NCI-H1694 treated with DMSO at 0.1 percent for 48 hours (cell line): Measurements from ENCODE around the gene GTPBP10.
A peak's percentile ranks its signal among the peaks of the same experiment; 100 is the strongest.
"Not testable (repeated sequence)": the region's sequence is repeated elsewhere in the genome, so short reads cannot be mapped to it uniquely, and the experiment has no call there.

Experiments
- DNase-seq: peaks from one replicate; lab custom pipeline; 2025; lab: John Stamatoyannopoulos, UW

GTPBP10 gene, protein sequence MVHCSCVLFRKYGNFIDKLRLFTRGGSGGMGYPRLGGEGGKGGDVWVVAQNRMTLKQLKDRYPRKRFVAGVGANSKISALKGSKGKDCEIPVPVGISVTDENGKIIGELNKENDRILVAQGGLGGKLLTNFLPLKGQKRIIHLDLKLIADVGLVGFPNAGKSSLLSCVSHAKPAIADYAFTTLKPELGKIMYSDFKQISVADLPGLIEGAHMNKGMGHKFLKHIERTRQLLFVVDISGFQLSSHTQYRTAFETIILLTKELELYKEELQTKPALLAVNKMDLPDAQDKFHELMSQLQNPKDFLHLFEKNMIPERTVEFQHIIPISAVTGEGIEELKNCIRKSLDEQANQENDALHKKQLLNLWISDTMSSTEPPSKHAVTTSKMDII

DNA sequence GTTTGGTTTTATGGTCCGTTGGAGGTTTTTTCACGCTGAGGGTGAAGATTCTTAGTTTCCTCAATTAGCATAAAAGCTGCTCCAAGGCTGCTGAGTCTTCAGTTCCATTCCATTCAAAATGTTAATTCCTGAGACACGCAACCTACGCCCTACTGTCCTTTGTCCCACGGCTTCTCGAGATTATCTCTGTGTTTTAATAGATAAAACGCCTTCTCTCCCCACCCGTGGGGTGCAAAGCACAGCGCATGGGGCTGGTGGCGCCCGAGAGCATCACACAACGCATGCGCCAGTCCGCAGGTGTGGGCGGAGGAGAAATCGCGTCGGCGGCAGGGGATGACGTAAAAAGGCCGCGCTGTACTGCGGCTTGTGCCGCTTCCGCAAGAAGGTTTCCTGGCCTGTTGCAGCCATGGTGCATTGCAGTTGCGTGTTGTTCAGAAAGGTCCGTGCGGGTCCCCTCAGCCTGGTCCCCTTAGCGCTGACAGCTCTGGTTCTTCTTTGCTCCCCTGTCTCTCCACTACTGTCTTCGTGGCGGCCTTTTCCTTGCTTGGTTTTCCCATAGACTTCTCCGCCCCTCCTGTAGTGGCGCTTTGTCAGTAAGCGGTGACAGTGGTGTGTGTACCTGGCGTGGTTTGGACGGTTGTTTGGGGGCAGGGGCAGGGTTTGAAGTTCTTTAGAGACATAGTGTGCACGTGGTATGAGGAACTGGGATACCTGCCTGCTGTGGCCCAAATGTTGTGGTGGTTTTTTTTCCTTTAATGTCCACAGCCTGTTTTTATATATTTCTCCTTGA, at the start of gene GTPBP10:
GTPBP10 (plus strand) TSS at position 381 of the 790 bp plus-strand sequence; CDS start at position 407, 26 bp downstream.
- DNase-seq: peak; percentile 92

- peak; percentile 49 for DNase-seq
Observed at GRCh38 chr7:90298145-90299038, 48.1 kb upstream of the GTPBP10 start.

DNA sequence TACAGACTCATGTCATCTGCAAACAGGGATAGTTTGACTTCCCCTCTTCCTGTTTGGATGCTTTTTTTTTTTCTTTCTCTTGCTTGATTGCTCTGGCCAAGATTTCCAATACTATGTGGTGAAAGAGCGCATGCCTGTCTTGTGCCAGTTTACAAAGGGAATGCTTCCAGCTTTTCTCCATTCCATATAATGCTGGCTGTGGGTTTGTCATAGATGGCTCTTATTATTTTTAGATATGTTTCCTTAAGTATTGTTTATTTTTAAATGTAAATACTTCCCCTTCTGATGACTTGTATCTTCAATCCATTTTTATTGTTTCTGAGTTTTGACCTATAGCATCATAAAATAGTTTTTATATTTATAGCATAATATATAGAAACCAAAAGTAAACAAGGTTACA, 43.3 kb upstream of the GTPBP10 start:
- DNase-seq: no peak

DNA sequence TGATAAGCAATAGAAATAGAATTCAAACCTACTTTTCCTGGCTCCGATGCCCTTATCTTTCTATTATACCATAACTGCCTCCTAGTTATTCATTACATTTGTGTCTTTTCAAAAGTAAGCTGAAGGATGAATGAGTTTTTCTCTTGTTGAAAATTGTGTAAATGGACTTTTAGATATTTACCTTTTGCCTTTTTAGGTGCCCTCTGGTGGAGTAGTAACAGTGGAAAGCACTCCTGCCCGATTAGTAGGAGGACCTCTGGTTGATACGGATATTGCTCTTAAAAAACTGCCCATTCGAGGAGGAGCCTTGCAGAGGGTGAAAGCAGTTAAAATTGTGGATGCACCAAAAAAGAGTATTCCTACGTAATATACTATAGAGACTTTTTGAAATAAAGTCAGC, 36.6 kb upstream of the GTPBP10 start:
- DNase-seq: no peak

DNA sequence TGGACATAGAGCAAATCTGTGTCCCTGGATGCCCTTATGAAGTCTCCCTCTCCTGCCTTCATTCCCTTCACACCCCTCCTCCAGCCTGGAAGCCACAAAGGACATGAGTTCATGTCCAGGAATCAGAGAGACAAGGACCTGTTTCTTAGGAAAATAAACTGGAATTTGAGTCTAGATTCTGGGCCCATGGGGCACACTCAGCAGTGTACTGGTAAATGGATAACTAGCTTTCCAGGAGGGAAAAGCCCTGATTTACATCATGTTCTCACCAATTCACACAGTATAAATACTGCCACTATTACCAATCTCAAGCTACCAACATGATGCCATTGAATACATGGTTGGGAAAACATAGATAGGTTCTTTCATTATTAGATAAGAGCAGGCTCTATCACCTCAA, 35.3 kb upstream of the GTPBP10 start:
- DNase-seq: no peak

GRCh38 chr7:90312745-90313144, 33.8 kb upstream of the GTPBP10 start:
- DNase-seq: peak; percentile 11

GRCh38 chr7:90313907-90314306, 32.6 kb upstream of the GTPBP10 start:
- DNase-seq: no peak

DNA sequence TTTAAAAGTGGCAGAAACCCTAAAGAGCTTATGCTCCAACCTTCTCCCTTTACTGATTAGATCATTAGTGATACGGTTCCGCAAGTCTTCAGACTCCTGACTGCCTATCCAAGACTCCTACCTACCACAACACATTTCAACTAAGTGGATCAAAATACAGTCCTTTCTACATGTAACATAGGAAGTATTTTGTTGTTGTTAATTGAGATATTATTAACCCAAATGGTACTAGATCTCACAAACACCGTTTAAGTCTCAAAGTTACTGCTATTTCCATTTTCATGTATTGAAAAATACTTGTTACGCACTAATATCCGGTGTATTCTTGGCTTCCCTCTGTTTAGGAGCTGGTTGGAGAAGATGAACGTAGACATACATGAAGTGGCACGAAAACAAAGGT, 26.5 kb upstream of the GTPBP10 start:
- DNase-seq: no peak

- DNase-seq: no peak
Observed at GRCh38 chr7:90320418-90320800, 26.1 kb upstream of the GTPBP10 start.

DNA sequence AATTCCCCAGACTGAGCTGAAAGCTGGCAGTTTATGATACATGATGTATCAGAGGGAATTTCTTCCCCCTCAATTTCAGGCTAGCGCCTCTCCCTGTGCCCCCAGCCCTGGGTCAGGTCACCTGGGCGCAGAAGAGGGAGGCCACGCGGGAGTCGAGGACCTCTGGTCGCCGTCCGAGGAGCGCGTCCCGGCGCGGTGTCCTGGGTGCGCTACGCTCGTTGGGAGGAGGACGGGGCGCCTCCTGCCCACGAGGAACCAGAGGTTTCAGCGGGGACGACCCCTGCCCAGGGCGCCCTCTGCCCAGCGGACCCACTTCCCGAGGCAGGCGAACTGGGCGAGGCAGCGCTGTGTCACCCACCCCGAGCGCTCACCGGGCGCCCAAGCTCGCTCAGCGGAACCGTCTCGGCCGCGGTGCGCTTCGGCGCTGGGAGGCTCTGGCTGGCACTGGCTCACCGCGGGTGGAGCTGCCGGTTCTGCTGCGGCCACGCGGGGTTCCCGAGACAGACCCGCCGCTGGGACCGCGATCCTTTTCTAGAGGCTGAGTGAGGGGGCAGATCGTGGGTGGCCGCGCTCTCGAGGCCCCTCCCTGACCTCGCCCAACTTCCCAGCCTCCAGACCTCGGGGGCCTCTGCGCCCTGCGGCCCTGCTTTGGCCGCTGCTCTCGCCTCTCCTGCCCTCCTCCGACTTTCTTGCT, 25.6 kb upstream of the GTPBP10 start, which contains the start of gene FAM237B:
FAM237B (minus strand) TSS at position 504 of the 694 bp plus-strand sequence. CDS start 1,556 bp downstream, outside the sequence.
- no peak for DNase-seq

DNA sequence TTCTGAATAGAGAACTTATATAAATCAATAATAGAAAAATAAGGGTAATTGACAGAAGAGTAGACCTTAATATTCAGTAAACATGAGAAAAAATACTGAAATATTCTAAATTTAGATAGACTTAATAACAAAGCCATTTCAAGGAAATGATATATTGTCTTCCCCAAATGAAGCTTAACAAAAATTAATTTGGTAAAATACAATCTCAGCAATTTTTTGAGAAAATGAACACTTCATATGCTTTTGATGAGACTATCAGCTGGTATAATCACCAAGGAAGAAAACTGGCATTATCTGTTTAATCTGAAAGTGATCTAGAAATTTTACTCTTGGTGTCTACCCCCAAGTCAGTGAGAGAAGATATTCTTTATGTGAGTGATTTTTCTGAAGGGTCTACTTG, 23.7 kb upstream of the GTPBP10 start:
- no peak for DNase-seq

- DNase-seq: no peak
Observed at GRCh38 chr7:90326500-90326899, 20.0 kb upstream of the GTPBP10 start.

DNA sequence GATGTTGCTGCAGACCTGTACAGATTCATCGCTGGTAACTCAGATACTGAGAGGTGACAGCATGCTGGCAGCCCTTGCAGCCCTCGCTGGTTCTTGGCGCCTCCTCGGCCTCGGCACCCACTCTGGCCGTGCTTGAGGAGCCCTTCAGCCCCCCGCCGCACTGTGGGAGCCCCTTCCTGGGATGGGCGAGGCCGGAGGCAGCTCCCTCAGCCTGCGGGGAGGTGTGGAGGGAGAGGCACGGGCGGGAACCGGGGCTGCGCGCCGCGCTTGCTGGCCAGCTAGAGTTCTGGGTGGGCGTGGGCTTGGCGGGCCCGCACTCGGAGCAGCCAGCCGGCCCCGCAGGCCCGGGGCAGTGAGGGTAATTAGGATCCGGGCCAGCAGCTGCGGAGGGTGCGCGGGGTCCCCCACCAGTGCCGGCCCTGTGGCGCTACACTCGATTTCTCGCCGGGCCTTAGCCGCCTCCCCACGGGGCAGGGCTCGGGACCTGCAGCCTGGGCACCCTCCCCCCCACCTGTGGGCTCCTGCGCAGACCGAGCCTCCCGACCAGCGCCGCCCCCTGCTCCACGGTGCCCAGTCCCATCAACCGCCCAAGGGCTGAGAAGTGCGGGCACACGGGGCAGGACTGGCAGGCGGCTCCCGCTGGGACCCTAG, 12.2 kb upstream of the GTPBP10 start:
- DNase-seq: no peak

- not testable (repeated sequence) for DNase-seq
Observed at GRCh38 chr7:90334926-90335325, 11.6 kb upstream of the GTPBP10 start.

- DNase-seq: no peak
Observed at GRCh38 chr7:90337106-90337505, 9.4 kb upstream of the GTPBP10 start.

GRCh38 chr7:90345016-90345415, 1.5 kb upstream of the GTPBP10 start:
- no peak for DNase-seq

- no peak for DNase-seq
Observed at GRCh38 chr7:90345595-90346335, 751 bp upstream of the GTPBP10 start.

GRCh38 chr7:90347759-90348158, 1.2 kb downstream of the GTPBP10 start:
- no peak for DNase-seq

DNA sequence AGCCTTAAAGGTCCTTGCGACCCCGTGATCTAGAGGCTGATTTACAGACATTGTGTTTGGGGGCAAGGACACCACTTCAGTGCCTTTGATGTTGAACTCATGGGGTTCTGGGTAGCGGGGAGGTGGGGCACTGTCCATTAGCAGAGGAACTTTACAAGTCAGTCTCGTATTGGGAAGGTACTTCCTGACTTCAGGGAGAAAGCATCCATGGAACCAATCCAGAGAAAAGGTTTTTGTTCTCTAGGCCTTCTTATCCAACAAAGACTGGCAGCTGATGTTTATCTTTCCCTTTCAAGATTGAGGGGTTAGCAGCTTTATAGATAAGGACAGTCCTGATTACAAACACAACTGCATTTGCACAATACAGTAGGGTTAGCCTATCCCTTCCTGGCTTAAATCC, 2.8 kb downstream of the GTPBP10 start:
- no peak for DNase-seq

DNA sequence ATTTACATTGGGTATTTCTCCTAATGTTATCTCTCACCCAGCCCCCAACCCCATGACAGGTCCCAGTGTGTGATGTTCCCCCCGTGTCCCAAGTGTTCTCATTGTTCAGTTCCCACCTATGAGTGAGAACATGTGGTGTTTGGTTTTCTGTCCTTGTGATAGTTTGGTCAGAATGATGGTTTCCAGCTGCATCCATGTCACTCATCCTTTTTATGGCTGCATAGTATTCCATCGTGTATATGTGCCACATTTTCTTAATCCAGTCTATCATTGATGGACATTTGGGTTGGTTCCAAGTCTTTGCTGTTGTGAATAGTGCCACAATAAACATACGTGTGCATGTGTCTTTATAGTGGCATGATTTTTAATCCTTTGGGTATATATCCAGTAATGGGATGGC, 3.5 kb downstream of the GTPBP10 start:
- DNase-seq: not testable (repeated sequence)
